OCI-LY1 (cell line): ENCODE data around the gene IMMP2L.

ENCODE experiments used
- H2AFZ ChIP-seq: fragments of 200-600 bp; sonication (generic), shearing (Covaris generic); 2 replicates; pipeline ENCODE4 v1.6.0; 2014; ENCODE audit warnings: antibody characterized with exemption, mild to moderate bottlenecking, low read length
- H3F3A ChIP-seq: fragments of 200-600 bp; sonication (generic), shearing (Covaris generic); 2 replicates; pipeline ENCODE4 v1.6.0; 2014; ENCODE audit warnings: mild to moderate bottlenecking, antibody characterized with exemption, low read length, moderate library complexity; ENCODE audit not compliant: insufficient read depth
- H3K27ac ChIP-seq: fragments of 200-600 bp; sonication (generic); 2 replicates; pipeline ENCODE4 v1.5.1; 2014; ENCODE audit warnings: low read length, mixed run types, mild to moderate bottlenecking, low read depth; ENCODE audit not compliant: poor library complexity, severe bottlenecking
- H3K27me3 ChIP-seq: fragments of 200-600 bp; sonication (generic); 2 replicates; pipeline ENCODE4 v1.6.0; 2014; ENCODE audit warnings: antibody characterized with exemption, mild to moderate bottlenecking, low read length, moderate library complexity; ENCODE audit not compliant: insufficient read depth
- H3K36me3 ChIP-seq: fragments of 200-600 bp; sonication (generic); 2 replicates; pipeline ENCODE4 v1.6.1; 2014; ENCODE audit warnings: mild to moderate bottlenecking, antibody characterized with exemption, low read length, moderate library complexity, mixed read lengths; ENCODE audit not compliant: insufficient read depth
- H3K4me1 ChIP-seq: fragments of 200-600 bp; sonication (generic); 2 replicates; pipeline ENCODE4 v1.5.1; 2014; ENCODE audit warnings: mild to moderate bottlenecking, low read length, moderate library complexity; ENCODE audit not compliant: insufficient read depth, severe bottlenecking
- H3K4me2 ChIP-seq: fragments of 200-600 bp; sonication (generic), shearing (Covaris generic); 2 replicates; pipeline ENCODE4 v1.6.1; 2014; ENCODE audit warnings: low read length
- H3K4me3 ChIP-seq: fragments of 200-600 bp; sonication (generic); 2 replicates; pipeline ENCODE4 v1.5.1; 2014; ENCODE audit warnings: low read length, low read depth, mild to moderate bottlenecking, mixed read lengths; ENCODE audit not compliant: poor library complexity, severe bottlenecking
- H3K79me2 ChIP-seq: fragments of 200-600 bp; shearing (Covaris generic); 2 replicates; pipeline ENCODE4 v1.6.1; 2016; ENCODE audit warnings: mixed run types, low read length, mixed read lengths; ENCODE audit not compliant: insufficient read depth
- H3K9ac ChIP-seq: fragments of 200-600 bp; sonication (generic), shearing (Covaris generic); 2 replicates; pipeline ENCODE4 v1.6.1; 2014; ENCODE audit warnings: mild to moderate bottlenecking, low read length, mixed read lengths
- H3K9me2 ChIP-seq: fragments of 200-600 bp; sonication (generic), shearing (Covaris generic); 2 replicates; pipeline ENCODE4 v1.6.1; 2014; ENCODE audit warnings: low read depth, mild to moderate bottlenecking, low read length, mixed read lengths
- H3K9me3 ChIP-seq: fragments of 200-600 bp; shearing (Covaris generic); 2 replicates; pipeline ENCODE4 v1.6.1; 2014; ENCODE audit warnings: low read length, mixed read lengths
- H4K20me1 ChIP-seq: fragments of 200-600 bp; sonication (generic), shearing (Covaris generic); 2 replicates; pipeline ENCODE4 v1.6.0; 2016; ENCODE audit warnings: mild to moderate bottlenecking, low read length; ENCODE audit not compliant: insufficient read depth
- EZH2 ChIP-seq: fragments of 200-600 bp; sonication (generic), shearing (Covaris generic); IDR thresholded peaks from 2 replicates; pipeline ENCODE4 v1.8.0; 2017; ENCODE audit warnings: borderline replicate concordance, mixed run types, mild to moderate bottlenecking, antibody characterized with exemption, low read length, moderate library complexity, mixed read lengths
- TF ChIP-seq, protein P1 (sequence below): fragments of 200-600 bp; sonication (generic), shearing (Covaris generic); IDR thresholded peaks from 2 replicates; pipeline ENCODE4 v1.5.1; 2017; ENCODE audit warnings: mild to moderate bottlenecking, antibody characterized with exemption, low read length, moderate library complexity, mixed read lengths

IMMP2L gene

DNA sequence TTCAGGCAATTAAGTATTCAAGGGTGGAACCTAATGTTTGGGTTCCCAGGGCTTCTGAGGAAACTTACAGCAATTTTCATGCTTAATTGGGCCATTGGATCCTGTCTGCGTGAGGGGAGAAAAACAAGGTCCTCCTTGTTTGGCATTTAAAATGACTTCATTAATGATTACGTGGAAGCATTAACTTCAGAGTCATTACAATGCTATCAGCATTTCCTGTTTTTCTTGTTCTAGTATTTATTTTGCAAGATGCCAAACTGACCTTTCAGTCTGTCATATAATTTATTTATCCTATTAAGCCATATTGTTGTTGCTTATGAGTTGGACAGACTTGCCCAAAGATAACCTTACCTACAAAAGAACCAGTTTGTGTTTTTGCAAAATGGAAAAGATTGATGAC is 795.4 kb downstream of the IMMP2L start:
- no peak for TF ChIP-seq EZH2
- TF ChIP-seq, protein P1, sequence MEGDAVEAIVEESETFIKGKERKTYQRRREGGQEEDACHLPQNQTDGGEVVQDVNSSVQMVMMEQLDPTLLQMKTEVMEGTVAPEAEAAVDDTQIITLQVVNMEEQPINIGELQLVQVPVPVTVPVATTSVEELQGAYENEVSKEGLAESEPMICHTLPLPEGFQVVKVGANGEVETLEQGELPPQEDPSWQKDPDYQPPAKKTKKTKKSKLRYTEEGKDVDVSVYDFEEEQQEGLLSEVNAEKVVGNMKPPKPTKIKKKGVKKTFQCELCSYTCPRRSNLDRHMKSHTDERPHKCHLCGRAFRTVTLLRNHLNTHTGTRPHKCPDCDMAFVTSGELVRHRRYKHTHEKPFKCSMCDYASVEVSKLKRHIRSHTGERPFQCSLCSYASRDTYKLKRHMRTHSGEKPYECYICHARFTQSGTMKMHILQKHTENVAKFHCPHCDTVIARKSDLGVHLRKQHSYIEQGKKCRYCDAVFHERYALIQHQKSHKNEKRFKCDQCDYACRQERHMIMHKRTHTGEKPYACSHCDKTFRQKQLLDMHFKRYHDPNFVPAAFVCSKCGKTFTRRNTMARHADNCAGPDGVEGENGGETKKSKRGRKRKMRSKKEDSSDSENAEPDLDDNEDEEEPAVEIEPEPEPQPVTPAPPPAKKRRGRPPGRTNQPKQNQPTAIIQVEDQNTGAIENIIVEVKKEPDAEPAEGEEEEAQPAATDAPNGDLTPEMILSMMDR: no peak
- H2AFZ ChIP-seq: no peak overlapping the region
- H3K9me2 ChIP-seq: no peaks in the 10 kb centered on the region
- no peaks in the 10 kb centered on the region for H3K27me3 ChIP-seq
- no peaks in the 10 kb centered on the region for H3K9me3 ChIP-seq
- no peak overlapping the region for H3K4me3 ChIP-seq
- no peaks in the 10 kb centered on the region for H3F3A ChIP-seq
- H3K79me2 ChIP-seq: no peaks in the 10 kb centered on the region
- H4K20me1 ChIP-seq: no peaks in the 10 kb centered on the region
- no peak overlapping the region for H3K9ac ChIP-seq
- no peak overlapping the region for H3K4me2 ChIP-seq
- H3K36me3 ChIP-seq: no peaks in the 10 kb centered on the region
- H3K27ac ChIP-seq: no peak overlapping the region
- H3K4me1 ChIP-seq: no peaks in the 10 kb centered on the region

DNA sequence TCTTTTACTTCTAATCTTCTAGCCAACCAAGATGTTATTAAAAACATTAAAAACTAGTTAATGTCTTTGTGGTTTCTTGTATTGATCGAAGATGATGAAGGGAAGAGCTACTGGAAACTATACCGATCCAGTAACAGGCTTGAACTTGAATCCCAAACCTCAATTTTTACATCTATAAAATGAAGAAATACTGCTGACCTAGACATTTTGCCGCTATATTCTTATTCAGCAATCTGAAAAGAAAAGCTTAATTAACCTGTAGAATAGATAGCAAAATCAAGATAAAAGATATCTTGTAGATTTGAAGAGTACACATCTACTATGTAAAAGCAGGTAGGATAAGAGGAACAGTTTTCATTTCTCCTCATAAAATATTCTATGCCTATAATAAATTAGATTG is 797.4 kb downstream of the IMMP2L start:
- H4K20me1 ChIP-seq: no peaks in the 10 kb centered on the region
- H3F3A ChIP-seq: no peaks in the 10 kb centered on the region
- H2AFZ ChIP-seq: no peak overlapping the region
- H3K9me2 ChIP-seq: no peaks in the 10 kb centered on the region
- no peak overlapping the region for H3K9ac ChIP-seq
- H3K4me1 ChIP-seq: no peaks in the 10 kb centered on the region
- H3K27ac ChIP-seq: no peak overlapping the region
- no peaks in the 10 kb centered on the region for H3K9me3 ChIP-seq
- H3K27me3 ChIP-seq: no peaks in the 10 kb centered on the region
- no peak overlapping the region for H3K4me2 ChIP-seq
- no peaks in the 10 kb centered on the region for H3K79me2 ChIP-seq
- TF ChIP-seq, protein P1: no peak
- TF ChIP-seq EZH2: no peak
- H3K36me3 ChIP-seq: no peaks in the 10 kb centered on the region
- no peak overlapping the region for H3K4me3 ChIP-seq

DNA sequence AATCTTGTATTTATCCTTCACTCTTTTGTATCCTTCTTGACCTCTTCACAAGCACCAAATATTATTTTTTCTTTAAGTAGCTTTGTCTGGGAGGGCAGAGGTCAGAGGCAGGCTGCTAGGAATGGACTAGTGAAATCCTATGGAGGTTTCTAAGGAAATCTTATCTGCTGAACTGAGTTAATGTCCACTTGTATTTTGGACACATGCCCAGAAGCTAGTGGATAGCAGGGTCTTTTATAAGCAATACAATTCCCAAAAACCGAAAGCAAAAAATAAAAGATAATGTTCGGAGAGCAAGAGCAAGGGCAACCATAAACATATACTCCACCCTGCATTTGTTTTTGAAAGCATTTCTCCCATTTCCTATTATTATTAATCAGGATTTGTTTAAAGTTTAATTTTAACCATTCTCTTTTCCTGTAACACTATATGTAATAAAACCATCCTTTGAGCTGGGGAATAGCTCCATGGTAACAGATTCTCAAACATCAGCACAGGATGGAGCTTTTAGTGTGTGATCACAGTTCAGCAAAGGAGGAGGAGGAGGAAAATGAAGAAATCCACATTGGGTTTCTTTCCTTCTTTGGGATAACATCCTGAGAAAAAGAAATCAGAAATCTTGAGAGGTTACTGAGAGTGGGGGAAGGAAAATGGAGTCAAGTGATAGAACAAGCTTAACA is 799.6 kb downstream of the IMMP2L start:
- no peak overlapping the region for H3K4me2 ChIP-seq

More for the DNA sequence above, 799.6 kb downstream of the IMMP2L start:
- TF ChIP-seq EZH2: no peak
- TF ChIP-seq, protein P1: no peak
- Histone ChIP-seq H3K79me2 (no peaks in the 10 kb centered on the region), H3K9me2 (no peaks in the 10 kb centered on the region), H3K27me3 (no peaks in the 10 kb centered on the region), H2AFZ (no peak overlapping the region), H3K9ac (no peak overlapping the region), H3K27ac (no peak overlapping the region), H4K20me1 (no peaks in the 10 kb centered on the region), H3K4me3 (no peak overlapping the region), H3K9me3 (no peaks in the 10 kb centered on the region), H3K36me3 (no peaks in the 10 kb centered on the region), H3K4me1 (no peaks in the 10 kb centered on the region), H3F3A (no peaks in the 10 kb centered on the region)
